Inflammatory macrophage treated with lipopolysaccharide for 1 hour (primary cell): ENCODE data around the gene YPEL3.
A peak's percentile ranks its signal among the peaks of the same experiment; 100 is the strongest.

ENCODE experiments used
- DNase-seq, 2 donors: peaks; one replicate each; pipeline ENCODE4 v3.0.0-alpha.2; 2020 to 2022

The YPEL3 gene

GRCh38 chr16:30088832-30089624, 7.0 kb downstream of the YPEL3 start:
- no peak for DNase-seq

- no peak for DNase-seq
These were observed 7.7 kb downstream of the YPEL3 start for GRCh38 chr16:30088237-30088831.

GRCh38 chr16:30087181-30087898, 8.7 kb downstream of the YPEL3 start:
- DNase-seq = peak; percentile 80 to 85

- no peak for DNase-seq
These were observed 9.5 kb downstream of the YPEL3 start for GRCh38 chr16:30086291-30087140.

- no peak for DNase-seq
These were observed 10.2 kb downstream of the YPEL3 start for GRCh38 chr16:30085820-30086219.

GRCh38 chr16:30085247-30085646, 10.8 kb downstream of the YPEL3 start:
- DNase-seq = no peak

- DNase-seq = no peak
These were observed 11.2 kb downstream of the YPEL3 start for GRCh38 chr16:30084816-30085159.

GRCh38 chr16:30084096-30084815, 11.8 kb downstream of the YPEL3 start:
- no peak for DNase-seq

GRCh38 chr16:30083216-30084055, 12.6 kb downstream of the YPEL3 start:
- DNase-seq = no peak

- DNase-seq = no peak
These were observed 13.4 kb downstream of the YPEL3 start for GRCh38 chr16:30082545-30083090.

GRCh38 chr16:30079480-30079879, 16.5 kb downstream of the YPEL3 start:
- DNase-seq = no peak

GRCh38 chr16:30078744-30079143, 17.3 kb downstream of the YPEL3 start:
- DNase-seq = no peak

- DNase-seq = no peak
These were observed 18.4 kb downstream of the YPEL3 start for GRCh38 chr16:30077656-30078055.

- DNase-seq = no peak
These were observed 19.7 kb downstream of the YPEL3 start for GRCh38 chr16:30076276-30076791.

- peak; percentile 83 to 90 for DNase-seq
These were observed 20.3 kb downstream of the YPEL3 start, which contains the start of gene PPP4C for GRCh38 chr16:30075503-30076275. PPP4C (plus strand) TSS chr16:30075994; CDS start chr16:30076378, 384 bp downstream.

- DNase-seq = no peak
These were observed 25.5 kb downstream of the YPEL3 start for GRCh38 chr16:30070490-30070889.

GRCh38 chr16:30069611-30070462, 26.2 kb downstream of the YPEL3 start:
- DNase-seq = no peak

- DNase-seq = peak; percentile 9 to 52
These were observed 27.0 kb downstream of the YPEL3 start for GRCh38 chr16:30068750-30069610.
